GM13977 (cell line): ENCODE measurements around the gene WDPCP.
A peak's percentile ranks its signal among the peaks of the same experiment; 100 is the strongest.
"Not testable (repeated sequence)": the region's sequence is repeated elsewhere in the genome, so short reads cannot be mapped to it uniquely, and the experiment has no call there.

ENCODE experiments used
- DNase-seq: peaks from one replicate; pipeline ENCODE4 v3.0.0; 2012; ENCODE audit warnings: low spot score
- CTCF ChIP-seq: IDR thresholded peaks from 2 replicates; pipeline ENCODE4 v1.5.1; 2012; ENCODE audit warnings: mild to moderate bottlenecking, control low read depth; ENCODE audit not compliant: insufficient read depth; ENCODE audit errors: extremely low read depth, missing control alignments
- in situ Hi-C: fragments of 300-500 bp; cut with MboI; formaldehyde crosslinking; loops from one replicate; pipeline ENCODE4 v1.12.0; 2022; ENCODE audit warnings: low sequenced_read_pairs, low pct_unique_long_range_greater_than_20kb, mixed read lengths, inconsistent platforms; ENCODE audit not compliant: unreplicated experiment

The WDPCP gene

GRCh38 chr2:63192169-63192888, 395.9 kb downstream of the WDPCP start:
- no peak for DNase-seq
- in situ Hi-C loops = loop anchor here (25.0 kb wide), 1 partner anchor 405 kb away; no protein-coding TSS in a partner anchor
- TF ChIP-seq CTCF = no peak

DNA sequence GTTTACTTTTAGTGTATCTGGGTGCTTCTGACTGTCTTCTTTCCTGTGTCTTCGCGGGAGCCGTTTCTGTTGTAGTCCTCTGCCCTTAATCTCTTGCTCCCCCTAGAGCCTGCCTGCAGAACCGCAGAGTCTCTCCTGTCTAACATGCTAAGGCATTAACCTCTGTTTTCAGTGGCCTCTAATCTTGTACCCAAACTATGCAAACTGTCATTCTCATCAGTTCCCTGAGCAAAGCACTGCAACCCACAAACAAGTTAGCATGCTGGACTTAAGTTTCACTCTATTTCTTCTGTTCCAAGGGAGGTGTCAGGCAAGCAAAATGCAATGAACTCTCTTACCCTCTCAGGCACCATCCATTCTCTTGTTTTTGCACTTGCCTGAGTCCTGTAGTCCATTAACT, 399.3 kb downstream of the WDPCP start:
- DNase-seq = peak; percentile 40
- TF ChIP-seq CTCF = peak; percentile 78
- in situ Hi-C loops = loop anchor here (25.0 kb wide), 1 partner anchor 402 kb away; no protein-coding TSS in a partner anchor

DNA sequence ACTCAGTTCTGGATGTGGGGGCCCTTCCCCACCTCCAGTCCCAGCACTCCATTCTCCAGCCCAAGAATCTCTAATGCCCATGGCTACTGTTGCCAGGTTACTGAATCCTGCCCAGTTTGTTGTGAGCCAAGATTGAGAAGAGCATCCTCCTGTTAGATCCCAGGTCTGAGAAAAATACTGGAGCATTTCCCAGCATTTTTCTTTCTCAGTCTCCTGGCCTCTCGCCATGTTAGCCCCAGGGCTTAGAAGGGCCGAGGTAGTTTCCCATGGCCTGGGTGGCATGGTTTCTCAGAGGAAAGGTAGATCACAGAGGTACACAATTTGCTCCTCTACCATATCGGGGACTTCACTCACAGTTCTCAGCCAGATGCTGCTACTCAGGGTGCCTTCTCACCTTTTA, 401.9 kb downstream of the WDPCP start:
- no peak for TF ChIP-seq CTCF
- in situ Hi-C loops = loop anchor here (25.0 kb wide), 1 partner anchor 399 kb away; no protein-coding TSS in a partner anchor
- no peak for DNase-seq

DNA sequence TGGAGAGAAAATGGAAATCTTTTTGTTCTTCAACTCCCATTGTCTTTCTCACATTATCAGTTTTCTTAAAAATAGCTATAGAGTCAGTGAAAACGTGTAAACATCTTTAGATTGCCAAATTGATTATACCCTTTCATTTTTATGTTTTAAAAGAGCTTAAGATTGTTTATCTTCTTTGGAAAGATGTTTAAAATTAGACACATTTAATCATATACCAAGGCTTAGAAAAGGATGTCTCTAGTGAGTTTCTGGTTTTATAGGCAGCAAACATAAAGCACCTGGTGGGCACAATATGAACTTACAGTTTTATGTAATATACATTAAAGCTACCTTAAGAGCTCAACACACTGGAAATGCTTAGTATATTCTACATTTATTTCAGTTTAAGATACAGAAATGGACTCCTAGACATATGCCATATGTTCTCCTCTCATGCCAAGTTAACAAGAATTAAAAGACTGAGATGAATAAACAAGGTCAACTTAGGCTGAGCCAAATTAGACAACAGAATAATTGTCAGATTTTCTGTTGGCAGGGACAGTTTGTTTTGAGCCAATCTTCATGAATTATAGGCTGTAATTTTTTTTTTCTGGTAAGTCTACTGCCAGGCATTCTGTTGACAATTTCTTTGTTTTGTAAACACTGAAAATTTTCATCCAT, 425.0 kb downstream of the WDPCP start:
- no peak for TF ChIP-seq CTCF
- DNase-seq = no peak
- in situ Hi-C loops = no loop called here

GRCh38 chr2:63159262-63159661, 429.0 kb downstream of the WDPCP start:
- no peak for TF ChIP-seq CTCF
- in situ Hi-C loops = no loop called here
- DNase-seq = no peak

DNA sequence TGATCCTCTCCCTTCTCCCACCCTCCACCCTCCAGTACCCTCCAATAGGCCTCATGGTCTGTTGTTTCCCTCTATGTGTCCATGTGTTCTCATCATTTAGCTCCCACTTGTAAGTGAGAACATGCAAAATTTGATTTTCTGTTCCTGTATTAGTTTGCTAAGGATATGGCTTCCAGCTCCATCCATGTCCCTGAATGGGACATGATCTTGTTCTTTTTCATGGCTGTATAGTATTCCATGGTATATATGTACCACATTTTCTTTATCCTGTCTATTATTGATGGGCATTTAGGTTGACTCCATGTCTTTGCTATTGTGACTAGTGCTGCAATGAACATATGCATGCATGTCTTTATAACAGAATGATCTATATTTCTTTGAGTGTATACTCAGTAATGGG, 451.6 kb downstream of the WDPCP start:
- DNase-seq, in situ Hi-C loops: not testable (repeated sequence)

- in situ Hi-C loops = no loop called here
Measured at GRCh38 chr2:63132020-63132419, 456.3 kb downstream of the WDPCP start.

More at GRCh38 chr2:63132020-63132419, 456.3 kb downstream of the WDPCP start:
- no peak for TF ChIP-seq CTCF
- no peak for DNase-seq
